GM19395 (cell line): Measurements from ENCODE around the gene SAXO2.
A peak's percentile ranks its signal among the peaks of the same experiment; 100 is the strongest.
"Not testable (repeated sequence)": the region's sequence is repeated elsewhere in the genome, so short reads cannot be mapped to it uniquely, and the experiment has no call there.

ENCODE experiments used
- ATAC-seq: cut with Tn5 transposase; IDR thresholded peaks from one replicate; pipeline ENCODE4 v1.9.1; 2021; ENCODE audit warnings: mild to moderate bottlenecking, moderate library complexity; ENCODE audit not compliant: unreplicated experiment

SAXO2 gene, protein sequence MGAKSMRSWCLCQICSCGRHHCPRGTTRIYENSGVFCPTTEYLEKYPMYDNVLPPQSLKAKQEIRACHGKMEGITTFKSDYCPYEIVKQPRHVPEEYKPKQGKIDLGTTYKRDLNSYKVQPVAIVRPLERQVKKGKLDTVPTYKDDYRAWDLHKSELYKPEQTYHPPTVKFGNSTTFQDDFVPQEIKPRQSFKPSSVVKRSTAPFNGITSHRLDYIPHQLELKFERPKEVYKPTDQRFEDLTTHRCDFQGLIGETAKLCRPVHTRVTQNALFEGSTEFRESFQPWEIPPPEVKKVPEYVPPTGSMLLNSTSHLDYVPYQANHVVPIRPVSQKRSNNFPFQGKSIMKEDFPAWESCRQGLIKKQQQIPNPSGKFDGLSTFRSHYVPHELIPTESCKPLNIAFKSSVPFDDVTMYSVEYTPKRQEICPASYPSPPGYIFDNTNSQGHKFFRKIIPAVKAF

DNA sequence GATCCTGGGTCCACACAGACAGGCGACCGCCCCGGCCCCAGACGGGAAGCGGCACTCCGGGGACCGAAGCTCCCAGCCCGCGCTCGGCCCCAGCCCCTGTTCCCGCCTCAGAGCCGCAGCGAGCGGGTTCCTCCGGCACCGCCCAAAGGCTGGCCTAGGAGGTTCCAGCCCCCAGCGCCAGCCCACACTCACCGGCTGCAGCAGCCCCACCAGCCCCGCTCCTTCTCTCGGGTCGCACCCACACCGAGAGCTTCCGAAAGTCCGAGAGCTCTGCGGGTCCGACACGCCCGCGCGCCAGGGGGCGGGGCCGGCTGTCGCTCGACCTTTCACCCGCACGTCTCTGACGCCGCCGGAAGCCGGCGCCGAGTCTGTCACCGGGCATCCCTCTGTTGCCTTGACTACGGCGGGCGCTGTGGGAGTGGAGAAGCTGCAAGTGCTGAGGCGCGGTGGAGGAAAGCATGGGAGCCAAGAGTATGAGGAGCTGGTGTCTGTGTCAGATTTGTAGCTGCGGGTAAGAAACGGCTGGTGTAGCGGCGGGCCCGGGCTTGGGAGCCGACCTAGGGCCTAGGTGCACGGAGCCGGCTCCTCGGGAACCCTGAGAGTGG lies at the start of gene SAXO2, which contains the start of gene EFL1:
Gene SAXO2 (plus strand): TSS at position 397 of the 605 bp plus-strand sequence. CDS start 62 bp downstream, at position 459.
Gene EFL1 (minus strand): TSS at position 313 of the 605 bp plus-strand sequence. CDS start 956 bp downstream, outside the sequence.
- peak; percentile 93 for ATAC-seq

DNA sequence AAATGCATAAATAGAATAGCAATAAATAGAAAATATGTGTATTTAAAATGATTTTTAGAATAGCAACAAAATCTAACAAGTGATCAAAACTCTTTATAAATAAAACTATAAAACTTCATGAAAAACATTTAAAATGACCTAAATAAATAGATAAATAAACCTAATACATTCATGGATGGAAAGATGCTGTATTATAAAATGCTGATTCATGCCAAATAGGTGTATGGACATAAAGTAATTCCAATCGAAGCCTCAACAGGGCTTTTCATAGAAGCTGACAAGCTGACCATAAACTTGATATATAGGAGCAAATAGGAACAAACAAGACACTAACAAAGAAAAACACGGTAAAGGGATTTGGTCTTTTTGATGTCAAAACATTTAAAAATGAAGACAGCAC lies 46.5 kb upstream of the SAXO2 start:
- not testable (repeated sequence) for ATAC-seq

DNA sequence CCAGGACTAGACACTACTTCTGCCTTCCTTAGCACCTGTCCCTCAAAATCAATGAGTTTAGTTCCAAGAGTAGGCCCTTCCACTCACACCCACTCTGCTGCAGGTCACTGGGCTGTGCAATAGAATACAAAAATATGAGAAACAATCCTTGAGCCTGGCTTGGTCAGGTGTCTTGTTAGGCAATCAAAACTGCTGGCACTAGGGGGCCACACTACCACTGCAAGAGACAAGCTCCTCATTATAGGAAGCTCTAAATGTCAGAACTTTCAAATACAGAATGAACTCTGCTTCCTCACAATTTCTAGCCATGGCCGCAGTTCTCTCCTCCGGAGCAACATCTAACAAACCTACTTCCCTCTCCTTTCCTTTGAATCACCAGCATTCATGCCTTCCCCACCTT lies 41.1 kb upstream of the SAXO2 start:
- ATAC-seq, result not testable (repeated sequence)

DNA sequence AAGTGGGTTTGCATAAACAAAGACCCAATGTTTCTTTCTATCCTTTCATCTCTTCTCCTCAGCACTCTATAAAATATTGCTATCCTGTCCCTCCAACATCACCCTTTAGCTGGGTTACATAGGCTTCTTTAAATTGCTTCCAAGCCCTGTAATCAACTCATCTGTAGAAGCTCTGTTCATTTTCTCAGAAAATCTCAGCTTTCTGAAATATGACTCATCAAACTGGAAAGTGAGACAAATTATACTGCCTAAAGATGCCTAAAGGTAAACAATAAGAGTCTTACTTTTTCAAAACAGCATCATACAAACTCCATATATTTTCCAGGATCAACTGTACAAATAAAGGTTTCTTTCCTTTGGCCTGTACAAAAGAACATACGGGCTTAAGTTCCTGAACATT lies 33.9 kb upstream of the SAXO2 start:
- no peak for ATAC-seq

DNA sequence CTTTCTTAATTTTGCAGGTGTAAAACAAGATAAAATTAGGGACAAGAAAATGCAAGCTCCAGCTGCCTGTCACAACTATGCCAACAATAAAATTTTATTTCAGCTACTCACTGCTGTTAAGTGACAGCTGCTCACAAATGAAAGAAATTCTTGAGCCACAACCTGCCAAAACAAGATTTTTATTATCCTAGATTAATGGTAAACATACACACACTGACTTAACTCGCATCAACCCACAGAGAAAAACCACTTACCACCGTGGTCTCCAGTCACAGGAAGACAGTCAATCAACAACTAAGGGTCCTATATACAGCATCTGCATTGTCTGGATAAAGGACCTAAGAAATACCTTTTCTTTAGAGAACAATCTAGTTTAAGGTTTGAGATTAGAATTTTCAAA lies 31.4 kb upstream of the SAXO2 start:
- no peak for ATAC-seq

DNA sequence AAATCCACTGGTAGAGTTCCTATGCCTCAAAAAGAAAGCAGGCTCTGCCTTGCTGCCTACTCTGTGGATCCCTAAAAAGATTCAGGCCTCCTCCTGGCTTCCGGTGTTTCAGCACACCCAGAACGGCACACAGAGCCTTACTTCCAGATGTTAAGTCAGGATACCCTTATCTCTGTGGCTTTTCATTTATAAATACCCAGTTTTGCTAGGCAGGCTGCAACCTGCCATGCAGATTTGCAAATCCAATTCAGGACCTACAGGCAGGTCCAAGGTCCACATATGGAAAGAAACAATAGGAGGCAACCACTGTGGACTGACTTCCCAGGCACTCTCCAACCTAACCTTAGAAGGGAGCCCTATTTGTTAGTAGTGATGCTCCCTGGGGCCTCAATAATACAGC lies 30.8 kb upstream of the SAXO2 start:
- ATAC-seq, result no peak

DNA sequence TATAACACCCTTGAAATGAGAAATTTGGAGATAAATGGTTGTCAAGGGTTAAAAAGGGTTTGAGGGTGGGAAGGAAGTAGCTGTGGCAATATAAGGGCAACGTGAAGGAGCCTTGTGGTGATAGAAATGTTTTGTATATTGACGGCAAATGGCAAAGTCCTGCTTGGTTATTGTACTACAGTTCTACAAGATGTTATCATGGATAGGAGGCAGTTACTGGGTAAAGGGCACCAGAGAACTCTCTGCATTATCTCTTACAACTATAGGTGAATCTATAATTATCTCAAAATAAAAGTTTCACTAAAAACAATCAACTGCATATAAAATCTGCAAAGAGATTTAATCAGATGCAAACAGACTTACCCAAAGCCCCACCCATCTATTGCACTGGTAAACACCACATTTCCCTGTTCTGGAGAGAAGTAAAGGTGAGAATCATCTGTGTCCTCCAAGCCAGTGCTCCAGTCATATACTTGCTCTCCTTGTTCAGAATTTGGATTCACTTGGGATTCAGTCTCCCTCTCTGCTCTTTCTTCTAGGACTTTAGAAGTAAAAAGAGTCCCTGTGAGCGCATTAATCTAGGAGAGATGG lies 24.6 kb upstream of the SAXO2 start:
- not testable (repeated sequence) for ATAC-seq

DNA sequence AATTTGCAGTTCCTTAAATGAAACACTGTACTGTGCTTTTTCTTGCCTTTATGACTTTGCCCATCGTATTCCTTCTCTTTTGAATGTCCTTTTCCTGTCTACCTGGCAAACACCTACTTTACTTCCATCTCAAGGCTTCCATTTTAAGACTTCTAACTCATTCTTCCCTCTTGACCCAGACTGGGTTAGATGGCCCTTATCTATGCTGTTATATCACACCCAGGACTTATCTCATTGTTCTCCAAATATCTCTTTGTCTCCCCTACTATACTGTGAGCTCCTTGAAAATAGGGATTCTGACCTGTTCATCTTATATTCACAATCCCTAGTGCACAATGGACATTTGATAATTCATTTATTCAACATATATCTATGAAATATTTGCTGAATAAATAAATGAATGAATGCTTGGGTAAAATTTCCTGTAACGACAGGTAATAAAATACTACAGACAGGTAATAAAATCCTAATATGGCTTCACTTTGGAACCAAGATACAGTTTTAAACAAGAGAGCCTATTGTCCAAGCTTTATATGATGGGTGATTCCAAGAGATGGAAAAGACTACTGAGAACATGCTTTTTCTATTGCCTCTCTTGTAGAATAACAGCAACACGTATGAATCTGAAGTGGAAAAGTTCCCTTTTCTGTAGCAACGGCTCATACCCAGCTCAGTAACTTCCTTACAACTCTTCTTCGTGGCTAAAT lies 22.8 kb upstream of the SAXO2 start:
- ATAC-seq, result no peak

DNA sequence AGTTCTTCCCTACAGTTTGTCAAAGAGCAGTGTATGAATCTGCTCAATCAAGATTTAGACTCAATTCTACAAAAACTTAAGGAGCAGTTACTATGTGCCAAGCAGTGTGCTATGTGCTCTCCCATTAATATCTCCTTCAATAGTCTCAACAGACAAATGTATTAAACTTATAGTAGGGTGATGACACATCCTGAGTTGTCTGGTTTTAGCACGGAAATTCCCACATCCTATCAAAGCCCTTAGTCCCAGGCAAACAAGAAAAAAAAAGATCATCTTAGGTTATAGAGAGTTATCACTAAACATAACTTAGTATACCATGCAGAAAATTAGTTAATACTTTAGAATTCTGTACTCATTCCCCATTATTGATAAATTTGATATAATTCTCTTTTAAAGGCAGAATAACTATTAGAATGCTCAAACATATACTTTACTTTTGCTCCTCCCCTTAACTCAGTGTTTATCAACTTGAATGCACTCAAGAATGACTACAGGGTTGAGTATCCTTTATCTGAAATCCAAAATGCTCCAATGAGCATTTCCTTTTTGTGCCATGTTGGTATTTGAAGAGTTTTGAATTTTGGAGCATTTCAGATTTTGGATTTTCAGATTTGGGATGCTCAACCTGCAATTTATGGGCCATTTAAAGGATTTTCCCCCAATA lies 20.6 kb upstream of the SAXO2 start:
- not testable (repeated sequence) for ATAC-seq

DNA sequence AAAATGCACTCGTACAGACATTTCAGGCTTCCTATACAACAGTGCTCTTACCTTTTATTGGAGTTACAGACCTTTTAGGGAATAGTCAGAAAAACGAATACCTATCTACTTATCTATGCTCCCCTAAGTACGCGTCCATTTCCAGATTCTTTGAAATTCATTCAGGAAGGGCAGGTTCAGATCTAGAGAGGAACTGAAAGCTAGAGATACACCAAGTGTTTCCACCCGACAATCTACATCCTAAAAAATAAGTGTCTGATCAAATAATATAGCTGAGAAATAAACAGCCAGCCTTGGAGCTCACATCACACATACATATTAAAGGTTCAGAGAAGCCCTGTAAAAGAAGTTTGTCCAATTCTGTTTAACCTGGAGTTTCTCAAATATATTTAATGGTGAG lies 19.0 kb upstream of the SAXO2 start:
- not testable (repeated sequence) for ATAC-seq

DNA sequence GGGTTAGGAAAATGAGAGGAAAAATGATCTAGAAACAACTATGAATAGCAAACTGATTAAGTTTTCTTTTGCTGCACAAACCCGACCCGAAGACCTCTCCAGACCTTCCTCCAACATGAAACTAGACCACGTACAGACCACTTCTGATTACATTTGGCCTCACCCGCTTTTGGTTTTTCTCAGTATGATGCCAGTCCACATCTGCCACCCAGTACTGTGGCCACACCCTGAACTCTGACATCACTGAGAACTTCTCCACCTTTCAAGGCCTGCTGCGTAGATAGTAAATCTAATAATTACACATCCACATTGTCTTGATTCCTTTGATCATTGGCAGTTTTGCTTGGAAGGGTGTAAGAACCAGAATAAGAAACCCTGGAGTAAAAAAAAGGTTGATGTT lies 16.7 kb upstream of the SAXO2 start:
- ATAC-seq, result not testable (repeated sequence)

DNA sequence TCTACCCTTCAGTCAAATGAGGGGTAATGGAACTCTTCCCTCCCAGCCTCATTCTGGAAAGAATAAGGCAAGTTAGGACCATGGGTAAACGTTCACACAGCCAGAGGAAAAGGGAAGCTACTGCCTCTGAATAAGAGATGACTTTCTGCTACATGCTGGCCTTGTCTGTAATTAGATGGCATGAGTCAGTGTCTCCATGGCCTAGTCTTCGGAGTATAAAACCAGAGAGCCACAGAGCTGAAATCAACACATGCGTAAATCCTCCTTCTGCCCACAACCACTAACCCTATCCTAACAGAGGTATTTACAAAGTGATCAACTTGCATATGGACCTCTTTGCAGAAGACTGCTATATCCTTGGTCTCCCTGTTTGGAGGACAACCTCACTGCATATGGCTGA lies 14.4 kb upstream of the SAXO2 start:
- ATAC-seq, result not testable (repeated sequence)

DNA sequence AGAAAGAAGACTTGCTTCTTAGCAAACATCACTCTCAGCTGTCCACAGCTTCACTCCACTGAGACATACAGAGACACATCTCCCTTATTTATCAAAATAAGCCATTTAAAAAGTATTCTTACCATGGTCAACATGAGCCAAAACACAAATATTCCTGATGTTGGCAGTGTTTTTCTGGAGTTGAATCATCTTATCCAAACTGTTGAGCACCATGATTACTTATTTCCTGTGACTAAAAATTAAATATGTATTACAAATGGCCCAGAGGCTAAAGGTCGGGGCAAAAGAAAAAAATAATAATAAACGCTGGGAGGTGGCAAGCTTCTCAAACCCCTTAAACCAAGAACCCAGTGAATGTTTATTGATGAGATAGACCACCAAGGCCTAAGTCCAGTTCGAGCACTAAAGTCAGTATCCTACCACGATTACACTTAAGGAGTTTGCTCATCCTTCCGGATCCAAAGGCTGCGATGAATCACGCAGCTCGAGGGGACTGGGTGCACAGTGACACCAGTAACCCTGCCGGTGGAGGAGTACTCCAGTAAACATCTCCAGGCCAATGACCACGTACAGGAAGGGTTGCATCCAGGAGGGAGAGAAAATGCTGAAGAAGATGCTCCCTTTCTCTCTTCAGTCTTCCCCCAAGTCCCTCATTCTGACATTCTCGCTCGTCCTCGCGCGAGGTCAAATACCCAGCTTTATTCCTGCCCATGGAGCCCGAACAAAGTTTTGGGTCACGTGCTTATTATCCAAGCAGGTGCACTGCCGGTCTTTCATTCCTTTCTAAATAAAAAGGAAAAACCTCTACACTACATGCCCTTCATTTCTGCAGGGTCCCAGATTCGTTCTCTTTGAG lies 824 bp upstream of the SAXO2 start:
- peak; percentile 40 for ATAC-seq

DNA sequence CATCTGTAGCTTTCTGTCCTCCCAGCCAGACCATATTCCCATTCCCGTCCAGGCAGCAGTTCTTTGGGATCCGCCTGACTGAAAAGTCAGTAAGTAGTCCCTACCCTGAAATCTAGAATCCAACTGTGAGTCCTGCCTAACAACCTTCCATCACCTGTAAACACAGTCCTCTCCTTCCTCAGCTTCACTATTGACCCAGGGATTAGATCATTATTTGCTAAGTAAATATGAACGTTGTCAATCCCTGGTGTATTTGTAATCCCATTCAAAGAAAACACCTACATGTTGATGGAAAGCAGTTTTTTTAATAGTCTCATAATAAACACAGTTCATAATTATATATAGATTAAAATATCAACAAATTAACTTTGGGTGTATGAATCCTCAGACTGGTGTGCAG lies 732 bp downstream of the SAXO2 start:
- no peak for ATAC-seq

DNA sequence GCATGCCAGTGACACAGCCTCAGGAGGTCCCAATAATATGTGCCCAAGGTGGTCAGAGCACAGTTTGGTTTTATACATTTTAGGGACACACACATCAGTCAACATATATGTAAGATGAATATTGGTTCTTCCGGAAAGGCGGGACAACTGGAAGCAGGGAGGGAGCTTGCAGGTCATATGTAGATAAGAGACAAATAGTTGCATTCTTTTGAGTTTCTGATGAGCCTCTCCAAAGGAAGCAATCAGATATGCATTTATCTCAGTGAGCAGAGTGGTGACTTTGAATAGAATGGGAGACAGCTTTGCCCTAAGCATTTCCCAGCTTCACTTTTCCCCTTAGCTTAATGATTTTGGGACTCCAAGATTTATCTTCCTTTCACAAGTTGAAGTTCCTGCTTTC lies 4.5 kb downstream of the SAXO2 start:
- ATAC-seq, result not testable (repeated sequence)

DNA sequence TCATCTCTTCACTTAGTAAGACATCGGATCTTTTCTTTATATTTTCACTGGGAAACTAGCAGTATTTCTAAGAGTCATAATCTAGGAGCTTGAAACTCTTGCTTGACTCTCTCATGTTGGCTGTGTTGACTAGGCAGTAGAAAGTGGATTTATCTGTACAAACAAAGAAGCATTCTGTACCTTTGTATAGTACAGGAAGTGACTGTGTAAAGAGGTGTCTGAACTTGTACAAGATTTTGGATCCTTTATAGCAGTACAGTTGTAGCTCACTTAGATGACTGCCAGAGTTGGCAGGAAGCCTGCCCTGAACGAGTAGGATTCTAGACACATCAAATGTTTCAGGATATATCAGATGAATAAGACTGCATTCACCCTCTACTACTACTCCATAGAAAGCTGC lies 5.8 kb downstream of the SAXO2 start:
- not testable (repeated sequence) for ATAC-seq

DNA sequence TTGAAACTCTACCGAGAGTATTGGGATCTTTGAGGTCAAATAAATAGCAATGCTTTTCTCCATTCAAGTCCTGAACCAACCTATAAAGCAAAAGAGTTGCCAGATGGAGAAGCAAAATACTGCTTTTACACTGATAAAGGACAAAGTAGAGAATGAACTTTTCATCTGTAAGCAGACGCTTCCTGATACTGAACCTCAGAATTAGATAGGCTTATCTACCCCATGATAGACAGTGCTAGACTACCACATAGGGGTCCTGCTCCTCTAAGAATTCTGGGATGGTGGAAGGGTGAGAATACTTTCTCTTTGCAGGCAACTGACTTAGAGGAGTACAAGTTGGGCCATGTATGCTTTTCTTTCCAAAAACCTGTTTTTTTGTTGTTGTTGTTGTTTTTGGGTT lies 9.5 kb downstream of the SAXO2 start:
- no peak for ATAC-seq

DNA sequence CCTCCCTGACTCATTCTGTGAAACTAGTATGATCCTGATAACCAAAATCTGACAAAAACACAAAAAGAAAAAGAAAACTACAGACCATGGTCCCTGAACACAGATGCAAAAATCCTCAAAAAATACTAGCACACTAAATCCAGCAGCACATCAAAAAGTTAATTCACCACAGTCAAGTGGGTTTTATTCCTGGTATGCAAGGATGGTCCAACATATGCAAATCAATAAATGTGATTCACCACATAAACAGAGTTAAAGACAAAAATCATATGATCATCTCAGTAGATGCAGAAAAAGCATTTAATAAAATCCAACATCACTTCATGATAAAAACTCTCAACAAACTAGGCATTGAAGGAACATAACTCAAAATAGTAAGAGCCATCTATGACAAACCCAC lies 12.8 kb downstream of the SAXO2 start:
- no peak for ATAC-seq

DNA sequence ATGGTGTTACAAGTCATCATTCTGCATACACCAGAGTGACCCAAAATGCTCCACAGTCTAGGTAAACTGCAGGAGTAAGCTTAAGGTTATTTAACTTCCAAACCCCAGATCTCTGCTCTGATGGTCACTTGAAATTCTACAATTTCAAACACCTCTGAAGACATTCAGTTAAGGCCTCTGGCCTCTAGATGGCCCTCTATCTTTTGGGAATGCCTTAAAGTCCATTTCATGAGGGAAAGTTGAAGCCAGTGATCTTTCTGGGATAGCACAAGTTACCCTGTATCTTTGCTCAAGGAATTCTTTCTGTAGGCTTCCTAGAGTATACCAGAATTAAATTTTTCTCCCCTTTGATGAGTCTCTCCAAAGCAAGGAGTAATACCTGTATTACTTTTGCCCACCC lies 18.7 kb downstream of the SAXO2 start:
- ATAC-seq, result not testable (repeated sequence)

DNA sequence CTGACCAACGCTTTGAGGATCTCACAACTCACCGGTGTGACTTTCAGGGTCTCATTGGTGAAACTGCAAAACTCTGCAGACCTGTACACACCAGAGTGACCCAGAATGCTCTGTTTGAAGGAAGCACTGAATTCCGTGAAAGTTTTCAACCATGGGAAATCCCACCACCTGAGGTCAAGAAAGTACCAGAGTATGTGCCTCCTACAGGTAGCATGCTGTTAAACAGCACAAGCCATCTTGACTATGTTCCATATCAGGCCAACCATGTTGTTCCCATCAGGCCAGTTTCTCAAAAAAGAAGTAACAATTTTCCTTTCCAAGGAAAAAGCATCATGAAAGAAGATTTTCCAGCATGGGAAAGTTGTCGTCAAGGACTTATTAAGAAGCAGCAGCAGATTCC lies 19.8 kb downstream of the SAXO2 start:
- ATAC-seq, result not testable (repeated sequence)
